Heart left ventricle (tissue), 16 donors: Measurements from ENCODE around the gene ADAMTSL1. TPM values are rescaled to one million over a fixed set of nuclear protein-coding genes. Genes with fewer than 3 reads are reported as not detected.

Experiments
- ATAC-seq, 4 donors: fragments of 200-7000 bp; cut with Tn5 transposase; one replicate each; pipeline ENCODE4 v1.9.1; 2020 to 2022; ENCODE audit warnings: moderate library complexity in 4 of 4, mild to moderate bottlenecking in 3 of 4, moderate number of reproducible peaks in 1 of 4
- DNase-seq, 5 donors: peaks; one replicate each; pipeline ENCODE4 v3.0.0-alpha.2; 2020
- H3K27ac ChIP-seq, 12 donors: fragments of 200-600 bp; sonication (generic) in 4 of 12; one replicate each; pipeline versions ENCODE4 v1.5.0 to v1.8.0; 2016 to 2022; ENCODE audit warnings: mild to moderate bottlenecking in 2 of 12
- H3K27me3 ChIP-seq, 9 donors: fragments of 200-600 bp; sonication (generic) in 2 of 9; one replicate each; pipeline versions ENCODE4 v1.5.1 to v1.8.0; 2016 to 2022; ENCODE audit warnings: mild to moderate bottlenecking in 3 of 9
- H3K36me3 ChIP-seq, 9 donors: fragments of 200-600 bp; sonication (generic) in 2 of 9; one replicate each; pipeline versions ENCODE4 v1.5.0 to v1.8.0; 2018 to 2022; ENCODE audit warnings: mild to moderate bottlenecking in 2 of 9
- H3K4me1 ChIP-seq, 12 donors: fragments of 200-600 bp; sonication (generic) in 4 of 12; one replicate each; pipeline versions ENCODE4 v1.5.0 to v1.8.0; 2016 to 2022; ENCODE audit warnings: mild to moderate bottlenecking in 3 of 12
- H3K4me3 ChIP-seq, 12 donors: fragments of 200-600 bp; sonication (generic) in 4 of 12; one replicate each; pipeline versions ENCODE4 v1.5.0 to v1.8.0; 2017 to 2022; ENCODE audit warnings: mild to moderate bottlenecking in 9 of 12, moderate library complexity in 4 of 12
- H3K9me3 ChIP-seq, 12 donors: fragments of 200-600 bp; sonication (generic) in 4 of 12; one replicate each; pipeline versions ENCODE4 v1.5.0 to v1.8.0; 2016 to 2022; ENCODE audit warnings: mild to moderate bottlenecking in 1 of 12
- CTCF ChIP-seq, 12 donors: fragments of 200-600 bp; sonication (generic) in 4 of 12; IDR thresholded peaks; one replicate each; pipeline versions ENCODE4 v1.5.0 to v1.8.0; 2018 to 2022; ENCODE audit warnings: antibody characterized with exemption in 12 of 12, mild to moderate bottlenecking in 5 of 12
- POLR2A ChIP-seq, 2 donors: fragments of 450-650 bp; IDR thresholded peaks; one replicate each; pipeline ENCODE4 v1.6.1; 2017; ENCODE audit warnings: antibody characterized with exemption in 2 of 2, mild to moderate bottlenecking in 2 of 2, moderate library complexity in 2 of 2
- WGBS, 4 donors: extraction: QIAGEN DNeasy Blood & Tissue Kit in 2 of 4; methylation state at CpG; one replicate each; pipeline versions ENCODE4 v1.1.5 to v1.1.7; 2013 to 2018; 5-methylcytosine and 5-hydroxymethylcytosine counted together
- intact Hi-C, 10 donors: fragments of 100-400 bp; cut with DNase I; formaldehyde crosslinking; loops; one replicate each; pipeline versions ENCODE4 v1.11.1 to v1.14.2; 2022
- polyA plus RNA-seq, 2 donors: library from polyadenylated mRNA; stranded (reverse); fragments of 200-250 nt; gene quantifications; one replicate each; pipeline ENCODE4 v1.2.3, GENCODE V29; 2013
- total RNA-seq, 9 donors: library from RNA; depleted of rRNA in 2 of 9; stranded (reverse); fragments of >200 nt in 2 of 9; fragmentation: NEBNext Ultra II Directional in 3 of 9; extraction: Animal tissue kit (Norgen Biotek cat#: 25700) in 3 of 9; gene quantifications; one replicate each; pipeline versions ENCODE4 v1.1.0 to v1.2.4, GENCODE V29; 2016 to 2023
- donor health status: ischemic (EF 13 %, LVEDD 7.1; RV severe dilation, severe dysfunction).
- donor health status: healthy with polysubstance abuse.
- donor health status: DM: no; HTN: yes; CAD: no.
- donor health status: DM: no; HTN: no; CAD: no.
- donor health status: ischemic (EF 25% LVEDD 6.9; RV normal size, moderate dysfunction).
- donor health status: ischemic (EF 25% LVEDD 5.7; RV mildly dilated, moderate dysfunction).
- donor health status: healthy.
- donor health status: DM: yes; HTN: yes; CAD: no.
- donor health status: ischemic (EF 35%, LVEDD 5.7; RV mildly dilated, moderate dysfunction).
- donor health status: nonischemic (EF 11% LVEDD 7.7; RV severe dilation, severe dysfunction).
- donor health status: DM: yes; HTN: yes; CAD: no.
- donor health status: PGD.
- donor health status: ischemic (EF 29% LVEDD 5.4; RV normal size, mild dysfunction).
- donor health status: nonischemic (EF 23%, LVEDD 6.1; RV moderate dilation, normal function).

The ADAMTSL1 gene
- total and polyA plus RNA-seq, 11 donors: 0.46 to 4.7 (median 1.1) TPM

GRCh38 chr9:18555105-18555883 lies 81.3 kb downstream of the ADAMTSL1 start:
- Histone ChIP-seq H3K9me3 (peaks cover 0 to 16% (median 4%) of the 10 kb centered on the region in 12 donors), H3K4me3 (no peak overlapping the region), H3K36me3 (no peaks in the 10 kb centered on the region), H3K4me1 (peaks cover 0 to 10% (median 0%) of the 10 kb centered on the region in 12 donors), H3K27ac (peak overlapping the region in 5 of 12 donors; percentile 7 to 66 (median 13)), H3K27me3 (no peaks in the 10 kb centered on the region)
- TF ChIP-seq CTCF (IDR thresholded peaks at IDR 0.05) (no peak), POLR2A (IDR thresholded peaks at IDR 0.05) (no peak)
- 56 to 62% (median 61%) methylated on average over 5 of the region's 5 CpGs for WGBS, 4 donors
- peak in 1 of 4 donors; percentile 24 for ATAC-seq
- no peak for DNase-seq
- intact Hi-C loops: no loop called here

- Histone ChIP-seq H3K4me1 (no peaks in the 10 kb centered on the region), H3K9me3 (peaks cover 0 to 32% (median under 1%) of the 10 kb centered on the region in 12 donors), H3K36me3 (no peaks in the 10 kb centered on the region), H3K27ac (no peak overlapping the region), H3K4me3 (no peak overlapping the region), H3K27me3 (no peaks in the 10 kb centered on the region)
- no peak for TF ChIP-seq CTCF (IDR thresholded peaks at IDR 0.05)
- no peak for TF ChIP-seq POLR2A (IDR thresholded peaks at IDR 0.05)
- ATAC-seq (no peak), DNase-seq (no peak)
- WGBS, 4 donors: 96 to 99% (median 97%) methylated on average over 15 of the region's 15 CpGs
- intact Hi-C loops: no loop called here
Measured at GRCh38 chr9:18564018-18564880, 90.3 kb downstream of the ADAMTSL1 start.

- Histone ChIP-seq H3K27ac (no peak overlapping the region), H3K36me3 (no peaks in the 10 kb centered on the region), H3K27me3 (no peaks in the 10 kb centered on the region), H3K9me3 (peaks cover 0 to 16% (median 0%) of the 10 kb centered on the region in 12 donors), H3K4me1 (no peaks in the 10 kb centered on the region), H3K4me3 (no peak overlapping the region)
- intact Hi-C loops: no loop called here
- 88 to 93% (median 91%) methylated on average over 5 of the region's 5 CpGs for WGBS, 4 donors
- no peak for ATAC-seq
- DNase-seq: no peak
- no peak for TF ChIP-seq CTCF (IDR thresholded peaks at IDR 0.05)
- TF ChIP-seq POLR2A (IDR thresholded peaks at IDR 0.05): no peak
Measured at GRCh38 chr9:18566121-18566520, 92.2 kb downstream of the ADAMTSL1 start.

GRCh38 chr9:18568973-18569372 lies 95.0 kb downstream of the ADAMTSL1 start:
- H3K9me3 ChIP-seq: no peaks in the 10 kb centered on the region
- intact Hi-C loops: no loop called here
- H3K27ac ChIP-seq: no peak overlapping the region
- ATAC-seq (no peak), DNase-seq (no peak)
- no peak overlapping the region for H3K4me3 ChIP-seq
- H3K4me1 ChIP-seq: no peaks in the 10 kb centered on the region
- no peaks in the 10 kb centered on the region for H3K36me3 ChIP-seq
- H3K27me3 ChIP-seq: no peaks in the 10 kb centered on the region
- TF ChIP-seq POLR2A (IDR thresholded peaks at IDR 0.05): no peak
- TF ChIP-seq CTCF (IDR thresholded peaks at IDR 0.05): no peak
- 68 to 84% (median 74%) methylated on average over 4 of the region's 4 CpGs for WGBS, 4 donors
